Occipital lobe (tissue), 2 donors: ENCODE measurements around the gene DACH1. TPM values are rescaled to one million over a fixed set of nuclear protein-coding genes. Genes with fewer than 3 reads are reported as not detected.

Experiments
- DNase-seq: peaks from one replicate; lab custom pipeline; 2025; lab: John Stamatoyannopoulos, UW
- total RNA-seq: library from RNA; depleted of rRNA; stranded (reverse); fragments of >200 nt; gene quantifications from one replicate; pipeline ENCODE4 v1.2.3, GENCODE V29; 2014

DACH1 gene
- total RNA-seq, 1 donor from 2014 or later, result 3.6 TPM

GRCh38 chr13:71830323-71830722 is 36.7 kb downstream of the DACH1 start:
- no peak for DNase-seq

- no peak for DNase-seq
Observed at GRCh38 chr13:71829547-71829946, 37.5 kb downstream of the DACH1 start.

- no peak for DNase-seq
Observed at GRCh38 chr13:71828564-71828963, 38.4 kb downstream of the DACH1 start.

- DNase-seq, result no peak
Observed at GRCh38 chr13:71828117-71828516, 38.9 kb downstream of the DACH1 start.

GRCh38 chr13:71827241-71827640 is 39.8 kb downstream of the DACH1 start:
- DNase-seq, result no peak

- DNase-seq, result no peak
Observed at GRCh38 chr13:71820699-71821098, 46.3 kb downstream of the DACH1 start.

- no peak for DNase-seq
Observed at GRCh38 chr13:71817335-71817734, 49.7 kb downstream of the DACH1 start.

- no peak for DNase-seq
Observed at GRCh38 chr13:71814806-71815360, 52.1 kb downstream of the DACH1 start.

- DNase-seq, result no peak
Observed at GRCh38 chr13:71813187-71813586, 53.8 kb downstream of the DACH1 start.

GRCh38 chr13:71811344-71811743 is 55.7 kb downstream of the DACH1 start:
- DNase-seq, result no peak

GRCh38 chr13:71808708-71809107 is 58.3 kb downstream of the DACH1 start:
- DNase-seq, result no peak

GRCh38 chr13:71806886-71807285 is 60.1 kb downstream of the DACH1 start:
- no peak for DNase-seq

- DNase-seq, result no peak
Observed at GRCh38 chr13:71803066-71803465, 63.9 kb downstream of the DACH1 start.

- DNase-seq, result no peak
Observed at GRCh38 chr13:71801781-71802180, 65.2 kb downstream of the DACH1 start.

- no peak for DNase-seq
Observed at GRCh38 chr13:71801165-71801760, 65.7 kb downstream of the DACH1 start.

GRCh38 chr13:71799324-71799723 is 67.7 kb downstream of the DACH1 start:
- DNase-seq, result no peak

GRCh38 chr13:71798707-71799106 is 68.3 kb downstream of the DACH1 start:
- no peak for DNase-seq

- no peak for DNase-seq
Observed at GRCh38 chr13:71797517-71797916, 69.5 kb downstream of the DACH1 start.

- DNase-seq, result no peak
Observed at GRCh38 chr13:71789693-71790329, 77.2 kb downstream of the DACH1 start.

- DNase-seq, result no peak
Observed at GRCh38 chr13:71789037-71789436, 78.0 kb downstream of the DACH1 start.

GRCh38 chr13:71787414-71787813 is 79.6 kb downstream of the DACH1 start:
- DNase-seq, result no peak

GRCh38 chr13:71786875-71787274 is 80.1 kb downstream of the DACH1 start:
- DNase-seq, result no peak

- no peak for DNase-seq
Observed at GRCh38 chr13:71785361-71785760, 81.6 kb downstream of the DACH1 start.
